K562 (cell line): ENCODE results near the gene NEDD4L. TPM values are rescaled to one million over a fixed set of nuclear protein-coding genes. Genes with fewer than 3 reads are reported as not detected.

Source experiments
- ATAC-seq: fragments of 200-7000 bp; cut with Tn5 transposase; 3 replicates; pipeline ENCODE4 v1.9.1; 2020; ENCODE audit warnings: moderate library complexity
- BruUV-seq: library from RNA; stranded (reverse); fragments of 400-500 nt; replicated peaks from 2 replicates; lab custom pipeline; 2021; lab: Mats Ljungman, UMichigan
- CTCF ChIA-PET: fragments of 300-600 bp; formaldehyde crosslinking; extraction: SDS; loops from one replicate; lab custom pipeline; 2021; ENCODE audit warnings: low intra/inter-chr PET ratio; lab: Yijun Ruan, JAX
- POLR2A ChIA-PET: fragments of 300-600, 350-650 bp; sonication (Branson Sonifier 250); formaldehyde crosslinking; extraction: SDS; loops from one replicate; lab custom pipeline; 2021; ENCODE audit warnings: antibody characterized with exemption, inconsistent platforms; lab: Yijun Ruan, JAX
- DNase-seq, 4 experiments: peaks; one replicate each; pipeline versions ENCODE4 v3.0.0 to v3.0.0-alpha.2; 2011 to 2018; ENCODE audit warnings: low spot score in 3 of 4, mixed read lengths in 3 of 4; ENCODE audit errors: extremely low read depth in 1 of 4
- FAIRE-seq: peaks from 2 replicates; lab custom pipeline; 2011; peaks lifted over from hg19 to GRCh38; lab: Jason Lieb, UNC
- H2AFZ ChIP-seq: 2 replicates; pipeline ENCODE4 v1.6.0; 2011; ENCODE audit warnings: low read depth, low read length, control low read depth, inconsistent platforms
- H3K27ac ChIP-seq: fragments of 200-600 bp; 3 replicates; pipeline ENCODE4 v1.8.0; 2011; ENCODE audit warnings: low read depth, mild to moderate bottlenecking, control low read depth, inconsistent platforms, low read length, moderate library complexity, mixed read lengths; ENCODE audit errors: extremely low read depth
- H3K27me3 ChIP-seq, 2 experiments: fragments of 300-600 bp in 1 of 2; 2 replicates in 1 of 2; 3 replicates in 1 of 2; pipeline versions ENCODE4 v1.6.0 to v1.8.0; 2011; ENCODE audit warnings: inconsistent platforms in 2 of 2, low read length in 2 of 2, mild to moderate bottlenecking in 1 of 2, mixed read lengths in 1 of 2, moderate library complexity in 1 of 2; ENCODE audit not compliant: control insufficient read depth in 2 of 2, insufficient read depth in 2 of 2
- H3K36me3 ChIP-seq: fragments of 300-600 bp; 3 replicates; pipeline ENCODE4 v1.8.0; 2011; ENCODE audit warnings: mild to moderate bottlenecking, low read length, inconsistent platforms; ENCODE audit not compliant: control insufficient read depth, insufficient read depth
- H3K4me1 ChIP-seq, 2 experiments: fragments of 200-600 bp in 1 of 2; replicated peaks in 1 of 2; 2 replicates in 1 of 2; 3 replicates in 1 of 2; pipeline versions ENCODE4 v1.5.1 to v1.8.0; 2011; ENCODE audit warnings: inconsistent platforms in 2 of 2, low read length in 2 of 2, mild to moderate bottlenecking in 1 of 2, mixed read lengths in 1 of 2, moderate library complexity in 1 of 2; ENCODE audit not compliant: control insufficient read depth in 2 of 2, insufficient read depth in 2 of 2
- H3K4me2 ChIP-seq: 2 replicates; pipeline ENCODE4 v1.6.1; 2011; ENCODE audit warnings: low read length, control low read depth, inconsistent platforms, mixed read lengths; ENCODE audit not compliant: insufficient read depth
- H3K4me3 ChIP-seq: fragments of 200-600 bp; sonication (generic), shearing (Covaris generic); 2 replicates; pipeline ENCODE4 v1.5.1; 2016; ENCODE audit warnings: control low read depth, inconsistent platforms
- H3K79me2 ChIP-seq: fragments of 200-600 bp; 3 replicates; pipeline ENCODE4 v1.8.0; 2011; ENCODE audit warnings: low read length, inconsistent platforms; ENCODE audit not compliant: control insufficient read depth, insufficient read depth
- H3K9ac ChIP-seq, 2 experiments: 2 replicates each; pipeline versions ENCODE4 v1.6.0 to v1.6.1; 2011; ENCODE audit warnings: low read depth in 2 of 2, low read length in 2 of 2, control low read depth in 1 of 2, inconsistent platforms in 1 of 2, mild to moderate bottlenecking in 1 of 2, mixed read lengths in 1 of 2; ENCODE audit not compliant: insufficient read depth in 1 of 2
- H3K9me1 ChIP-seq: one replicate; pipeline ENCODE4 v1.6.0; 2011; ENCODE audit warnings: inconsistent platforms, mild to moderate bottlenecking, low read length, moderate library complexity; ENCODE audit not compliant: control insufficient read depth, insufficient read depth
- H3K9me3 ChIP-seq: replicated peaks from 2 replicates; pipeline ENCODE4 v1.5.1; 2011; ENCODE audit warnings: low read depth, low read length, inconsistent platforms; ENCODE audit not compliant: control insufficient read depth, insufficient read depth
- H4K20me1 ChIP-seq: replicated peaks from 2 replicates; pipeline ENCODE4 v1.6.1; 2011; ENCODE audit warnings: low read length, inconsistent platforms, mixed read lengths; ENCODE audit not compliant: control insufficient read depth, insufficient read depth
- BMI1 ChIP-seq: fragments of 150-350 bp; IDR thresholded peaks from 2 replicates; pipeline ENCODE4 v1.6.1; 2014; ENCODE audit warnings: low read length
- ETV6 ChIP-seq, 3 experiments: fragments of 150-350 bp in 1 of 3; sonication (generic) in 1 of 3; formaldehyde crosslinking in 1 of 3; IDR thresholded peaks; 2 replicates each; pipeline versions ENCODE4 v1.6.1 to v1.8.0; 2014 to 2022; ENCODE audit warnings: borderline replicate concordance in 2 of 3, low read depth in 2 of 3, antibody characterized with exemption in 1 of 3, low read length in 1 of 3, mild to moderate bottlenecking in 1 of 3, missing genetic modification reagents in 1 of 3
- FOXK1 ChIP-seq: sonication (generic); formaldehyde crosslinking; IDR thresholded peaks from 2 replicates; pipeline ENCODE4 v1.8.0; 2022; ENCODE audit warnings: missing genetic modification reagents, mild to moderate bottlenecking, borderline replicate concordance
- HDAC2 ChIP-seq: fragments of 450-650 bp; IDR thresholded peaks from 2 replicates; pipeline ENCODE4 v1.6.1; 2016; ENCODE audit warnings: mild to moderate bottlenecking
- PHTF2 ChIP-seq: fragments of 250-450 bp; sonication (Bioruptor Pico); IDR thresholded peaks from 2 replicates; pipeline ENCODE4 v1.5.0; 2021; ENCODE audit warnings: mild to moderate bottlenecking
- POLR2H ChIP-seq: IDR thresholded peaks from 2 replicates; pipeline ENCODE4 v1.6.1; 2016; ENCODE audit warnings: missing genetic modification characterization, low read depth, mild to moderate bottlenecking, control low read depth, missing compliant biosample characterization, moderate library complexity
- SUPT5H ChIP-seq: fragments of 450-650 bp; IDR thresholded peaks from 2 replicates; pipeline ENCODE4 v1.6.1; 2016
- TEAD1 ChIP-seq, 2 experiments: fragments of 450-650 bp in 1 of 2; sonication (generic) in 1 of 2; formaldehyde crosslinking; IDR thresholded peaks; 2 replicates each; pipeline versions ENCODE4 v1.4.0 to v1.8.0; 2020 to 2022; ENCODE audit warnings: mild to moderate bottlenecking in 2 of 2, missing genetic modification reagents in 1 of 2
- ZNF121 ChIP-seq: sonication (generic); formaldehyde crosslinking; conservative IDR thresholded peaks from 2 replicates; pipeline ENCODE4 v1.8.0; 2022; ENCODE audit warnings: missing genetic modification reagents
- ZNF124 ChIP-seq: sonication (generic); formaldehyde crosslinking; IDR thresholded peaks from 2 replicates; pipeline ENCODE4 v1.8.1; 2022; ENCODE audit warnings: missing genetic modification reagents
- ZNF586 ChIP-seq: fragments of 450-650 bp; formaldehyde crosslinking; conservative IDR thresholded peaks from 2 replicates; pipeline ENCODE4 v1.4.0; 2020; ENCODE audit warnings: mild to moderate bottlenecking, moderate library complexity
- ZNF717 ChIP-seq: fragments of 250-450 bp; sonication (Bioruptor Pico); IDR thresholded peaks from 2 replicates; pipeline ENCODE4 v1.5.0; 2021
- ZNF830 ChIP-seq: fragments of 250-450 bp; sonication (Bioruptor Pico); IDR thresholded peaks from 2 replicates; pipeline ENCODE4 v1.5.0; 2021; ENCODE audit warnings: mild to moderate bottlenecking
- WGBS: fragments of 100-300 bp; shearing (Covaris generic); methylation state at CpG from one replicate; pipeline ENCODE4 v1.1.6; 2016; ENCODE audit warnings: low coverage, mixed read lengths; ENCODE audit not compliant: insufficient coverage; ENCODE audit errors: missing lambda C conversion rate; 5-methylcytosine and 5-hydroxymethylcytosine counted together
- in situ Hi-C: fragments of 300-500 bp; cut with MboI; formaldehyde crosslinking; loops from 4 replicates; pipeline ENCODE4 v1.15.0; 2018; ENCODE audit warnings: inconsistent platforms, mixed read lengths
- intact Hi-C: fragments of 100-400 bp; cut with micrococcal nuclease; formaldehyde crosslinking; loops from 2 replicates; pipeline ENCODE4 v1.14.2; 2022
- polyA plus RNA-seq, 8 experiments: library from polyadenylated mRNA; depleted of rRNA in 4 of 8; stranded (reverse) in 5 of 8; unstranded in 3 of 8; fragments of >200 nt; fragmentation: Nextera tagmentation in 2 of 8; fragmentation: Illumina TruSeq in 1 of 8; extraction: Ambion mirVana in 2 of 8; extraction: Trizol in 1 of 8; gene quantifications; 2 replicates each; pipeline versions ENCODE4 v1.2.1 to v1.2.3, GENCODE V29; 2011 to 2014; ENCODE audit warnings: inconsistent platforms in 1 of 8, missing spikeins in 1 of 8
- total RNA-seq, 7 experiments: library from RNA; depleted of rRNA in 6 of 7; stranded (reverse); fragments of >200 nt in 6 of 7; fragmentation: Illumina TruSeq in 2 of 7; extraction: Trizol in 2 of 7; gene quantifications; 2 replicates each; pipeline versions ENCODE4 v1.2.1 to v1.2.3, GENCODE V29; 2011 to 2021; ENCODE audit warnings: low replicate concordance in 1 of 7
- TF ChIP-seq, protein P1 (sequence below): fragments of 450-650 bp; IDR thresholded peaks from 2 replicates; pipeline ENCODE4 v1.7.0; 2016; ENCODE audit warnings: borderline replicate concordance

Gene NEDD4L
- total and polyA plus RNA-seq, 9 of the 15 experiments (the other 6 are each of a cell fraction or from before 2014, with no cell fraction given), result 8.1 to 33.4 (median 19.9) TPM

DNA sequence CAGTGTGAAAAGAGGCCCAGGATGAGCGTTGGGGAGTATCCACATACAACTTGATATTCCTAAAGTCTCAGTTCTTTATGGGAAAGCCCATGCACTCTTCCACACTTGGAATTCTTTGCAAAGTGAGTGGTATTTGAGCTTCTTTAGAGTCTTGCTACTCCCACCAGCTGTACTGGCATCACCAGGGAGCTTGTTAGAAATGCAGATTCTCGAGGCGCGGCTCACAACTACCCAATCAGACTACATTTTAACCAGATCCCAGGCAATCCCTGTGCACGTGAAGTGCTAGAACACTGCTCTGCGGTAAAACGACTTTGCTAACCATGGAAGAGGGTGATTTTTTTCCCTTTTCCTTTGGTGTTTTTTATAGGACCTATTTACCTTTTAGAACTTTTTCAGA is 184.7 kb downstream of the NEDD4L start:
- Histone ChIP-seq H3K9me3 (no peaks in the 10 kb centered on the region), H3K9me1 (no peaks in the 10 kb centered on the region), H3K27me3 (no peaks in the 10 kb centered on the region), H2AFZ (no peak overlapping the region), H4K20me1 (no peaks in the 10 kb centered on the region; the same call in 1 of the 2 replicates), H3K4me3 (no peak overlapping the region), H3K4me1 (peaks cover 4 to 11% of the 10 kb centered on the region in 2 experiments; a peak in 4 of 5 replicates), H3K9ac (no peak overlapping the region), H3K79me2 (peaks cover 26% of the 10 kb centered on the region), H3K27ac (no peak overlapping the region), H3K4me2 (no peak overlapping the region), H3K36me3 (peaks cover 3% of the 10 kb centered on the region; the same call in 1 of the 3 replicates)
- POLR2A ChIA-PET, result interaction anchor here (0.5 to 0.8 kb wide), 2 partner anchors 11 to 334 kb away, joined by 4 to 6 read pairs; no protein-coding TSS in a partner anchor
- ATAC-seq (no peak), DNase-seq (no peak), FAIRE-seq (no peak)
- TF ChIP-seq POLR2H (tag) (no peak), ZNF717 (CRISPR knock-in tag) (no peak), HDAC2 (no peak), TEAD1 (CRISPR knock-in tag; IDR thresholded peaks at IDR 0.05) (no peak), ZNF124 (CRISPR knock-in tag) (no peak), ETV6 (IDR thresholded peaks at IDR 0.05; ENCODE audit: borderline replicate concordance in 1 of 2, low read depth in 2 of 2, low read length in 1 of 2) (no peak), ETV6 (CRISPR knock-in tag; IDR thresholded peaks at IDR 0.05; ENCODE audit: borderline replicate concordance) (no peak), ZNF830 (no peak), ZNF586 (CRISPR knock-in tag) (no peak), SUPT5H (no peak), FOXK1 (CRISPR knock-in tag) (no peak), ZNF121 (no peak), PHTF2 (CRISPR knock-in tag) (no peak), BMI1 (no peak)
- TF ChIP-seq, protein P1, sequence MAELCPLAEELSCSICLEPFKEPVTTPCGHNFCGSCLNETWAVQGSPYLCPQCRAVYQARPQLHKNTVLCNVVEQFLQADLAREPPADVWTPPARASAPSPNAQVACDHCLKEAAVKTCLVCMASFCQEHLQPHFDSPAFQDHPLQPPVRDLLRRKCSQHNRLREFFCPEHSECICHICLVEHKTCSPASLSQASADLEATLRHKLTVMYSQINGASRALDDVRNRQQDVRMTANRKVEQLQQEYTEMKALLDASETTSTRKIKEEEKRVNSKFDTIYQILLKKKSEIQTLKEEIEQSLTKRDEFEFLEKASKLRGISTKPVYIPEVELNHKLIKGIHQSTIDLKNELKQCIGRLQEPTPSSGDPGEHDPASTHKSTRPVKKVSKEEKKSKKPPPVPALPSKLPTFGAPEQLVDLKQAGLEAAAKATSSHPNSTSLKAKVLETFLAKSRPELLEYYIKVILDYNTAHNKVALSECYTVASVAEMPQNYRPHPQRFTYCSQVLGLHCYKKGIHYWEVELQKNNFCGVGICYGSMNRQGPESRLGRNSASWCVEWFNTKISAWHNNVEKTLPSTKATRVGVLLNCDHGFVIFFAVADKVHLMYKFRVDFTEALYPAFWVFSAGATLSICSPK, result no peak
- BruUV-seq, result no TSS peak
- WGBS, result 71% methylated on average over 3 of the region's 7 CpGs
- intact Hi-C loops (no loop called here), in situ Hi-C loops (no loop called here)
- CTCF ChIA-PET, result no interaction called here
